B cell (primary cell): ENCODE results near the gene ASAP3. TPM values are rescaled to one million over a fixed set of nuclear protein-coding genes. Genes with fewer than 3 reads are reported as not detected.

Source experiments
- ATAC-seq: fragments of 200-7000 bp; cut with Tn5 transposase; one replicate; pipeline ENCODE4 v1.10.0; 2021; ENCODE audit warnings: low read depth, mild to moderate bottlenecking, moderate number of reproducible peaks, moderate library complexity
- CTCF ChIA-PET: fragments of 350-600 bp; sonication (Branson Sonifier 250); formaldehyde crosslinking; loops from one replicate; lab custom pipeline; 2021; ENCODE audit warnings: antibody characterized with exemption, inconsistent platforms; lab: Charles Lee
- POLR2A ChIA-PET: fragments of 350-600 bp; sonication (Branson Sonifier 250); formaldehyde crosslinking; loops from one replicate; lab custom pipeline; 2021; ENCODE audit warnings: antibody characterized with exemption; lab: Charles Lee
- DNase-seq: peaks from one replicate; pipeline ENCODE4 v3.0.0; 2013
- H2AFZ ChIP-seq: 2 replicates; pipeline ENCODE4 v1.6.1; 2012; ENCODE audit warnings: mild to moderate bottlenecking, low read depth, low read length; ENCODE audit not compliant: insufficient read depth, poor library complexity, severe bottlenecking
- H3K27ac ChIP-seq, 2 donors: 1 replicate in 1 of 2; 2 replicates in 1 of 2; pipeline ENCODE4 v1.5.1; 2012 to 2013; ENCODE audit warnings: low read length in 2 of 2, mild to moderate bottlenecking in 2 of 2, moderate library complexity in 1 of 2
- H3K27me3 ChIP-seq, 4 experiments: fragments of 200-600 bp in 1 of 4; sonication (generic) in 1 of 4; replicated peaks in 1 of 4; 1 replicate in 2 of 4; 2 replicates in 2 of 4; pipeline versions ENCODE4 v1.6.1 to v1.7.0; 2013 to 2016; ENCODE audit warnings: low read length in 3 of 4, mild to moderate bottlenecking in 2 of 4, mixed read lengths in 1 of 4, moderate library complexity in 1 of 4; ENCODE audit not compliant: insufficient read depth in 4 of 4, control insufficient read depth in 3 of 4; ENCODE audit errors: control extremely low read depth in 1 of 4
- H3K36me3 ChIP-seq, 2 experiments: replicated peaks in 1 of 2; 1 replicate in 1 of 2; 2 replicates in 1 of 2; pipeline versions ENCODE4 v1.6.1 to v1.7.1; 2013; ENCODE audit warnings: low read length in 1 of 2; ENCODE audit not compliant: insufficient read depth in 2 of 2, control insufficient read depth in 1 of 2; ENCODE audit errors: control extremely low read depth in 1 of 2, extremely low read depth in 1 of 2
- H3K4me1 ChIP-seq, 2 donors: fragments of 200-600 bp in 1 of 2; sonication (generic) in 1 of 2; 1 replicate in 1 of 2; 2 replicates in 1 of 2; pipeline versions ENCODE4 v1.5.1 to v1.6.1; 2013 to 2017; ENCODE audit warnings: low read length in 2 of 2; ENCODE audit not compliant: control insufficient read depth in 2 of 2, insufficient read depth in 2 of 2
- H3K4me2 ChIP-seq: replicated peaks from 2 replicates; pipeline ENCODE3; 2012; ENCODE audit warnings: mild to moderate bottlenecking, low read depth, low read length; ENCODE audit not compliant: poor library complexity, severe bottlenecking
- H3K4me3 ChIP-seq, 5 experiments: fragments of 200-600 bp in 1 of 5; sonication (generic) in 1 of 5; 1 replicate in 3 of 5; 2 replicates in 2 of 5; pipeline versions ENCODE4 v1.5.1 to v1.7.0; 2011 to 2016; ENCODE audit warnings: low read length in 4 of 5, mild to moderate bottlenecking in 4 of 5, low read depth in 2 of 5, control low read depth in 1 of 5, moderate library complexity in 1 of 5; ENCODE audit not compliant: insufficient read depth in 1 of 5; ENCODE audit errors: control extremely low read depth in 1 of 5, extremely low read depth in 1 of 5
- H3K79me2 ChIP-seq: fragments of 200-600 bp; sonication (generic); one replicate; pipeline ENCODE4 v1.6.0; 2016; ENCODE audit warnings: low read length; ENCODE audit not compliant: control insufficient read depth, insufficient read depth
- H3K9ac ChIP-seq: fragments of 200-600 bp; sonication (generic); 2 replicates; pipeline ENCODE4 v1.6.1; 2017; ENCODE audit warnings: mild to moderate bottlenecking, low read length, moderate library complexity
- H3K9me3 ChIP-seq, 3 donors: one replicate each; pipeline versions ENCODE4 v1.6.1 to v1.7.1; 2013; ENCODE audit warnings: low read length in 2 of 3; ENCODE audit not compliant: control insufficient read depth in 2 of 3, insufficient read depth in 1 of 3; ENCODE audit errors: control extremely low read depth in 1 of 3
- H4K20me1 ChIP-seq: 2 replicates; pipeline ENCODE4 v1.6.0; 2012; ENCODE audit warnings: mild to moderate bottlenecking, low read length; ENCODE audit not compliant: insufficient read depth, control insufficient read depth, poor library complexity, severe bottlenecking
- H3K27ac Mint-ChIP-seq: one replicate; pipeline ENCODE4 v1.8.0; 2021; ENCODE audit warnings: mixed read lengths
- H3K27me3 Mint-ChIP-seq: one replicate; pipeline ENCODE4 v1.8.0; 2021; ENCODE audit warnings: mixed read lengths
- H3K4me1 Mint-ChIP-seq: one replicate; pipeline ENCODE4 v1.8.0; 2021; ENCODE audit warnings: mixed read lengths
- H3K4me3 Mint-ChIP-seq: one replicate; pipeline ENCODE4 v1.8.0; 2021; ENCODE audit warnings: mixed read lengths
- H3K9me3 Mint-ChIP-seq: one replicate; pipeline ENCODE4 v1.8.0; 2022; ENCODE audit warnings: mixed read lengths; ENCODE audit not compliant: insufficient read depth
- CTCF ChIP-seq: fragments of 200-600 bp; IDR thresholded peaks from one replicate; pipeline ENCODE4 v1.8.0; 2022; ENCODE audit warnings: antibody characterized with exemption, mild to moderate bottlenecking
- EZH2 ChIP-seq: IDR thresholded peaks from 2 replicates; pipeline ENCODE4 v1.6.1; 2012; ENCODE audit warnings: borderline replicate concordance, low read depth, mild to moderate bottlenecking, moderate library complexity, low read length; ENCODE audit not compliant: insufficient read depth, poor library complexity, severe bottlenecking
- WGBS: methylation state at CpG from one replicate; pipeline ENCODE4 v1.1.5; 2013; ENCODE audit warnings: missing lambda C conversion rate; ENCODE audit not compliant: insufficient coverage; 5-methylcytosine and 5-hydroxymethylcytosine counted together
- intact Hi-C: fragments of 100-400 bp; cut with micrococcal nuclease; formaldehyde crosslinking; loops from one replicate; pipeline ENCODE4 v1.10.0; 2022
- polyA plus RNA-seq: library from polyadenylated mRNA; depleted of rRNA; stranded (reverse); fragments of >200 nt; gene quantifications from 2 replicates; pipeline ENCODE4 v1.2.3, GENCODE V29; 2012
- total RNA-seq, 2 donors: library from RNA; stranded (reverse); fragments of 120-200 nt in 1 of 2; gene quantifications; 1 replicate in 1 of 2; 2 replicates in 1 of 2; pipeline versions ENCODE4 v1.2.3 to v1.2.4, GENCODE V29; 2013 to 2022

Gene ASAP3
- total and polyA plus RNA-seq, 2 donors (not counting 1 experiment from before 2014, with no cell fraction given), result 2.9 to 11.0 TPM

GRCh38 chr1:23419180-23419579, 64.8 kb downstream of the ASAP3 start:
- no peak for ATAC-seq
- H2AFZ ChIP-seq, result no peak overlapping the region
- WGBS, result 85% methylated on average over 3 of the region's 6 CpGs
- no peaks in the 10 kb centered on the region for H3K36me3 ChIP-seq
- H3K27me3 Mint-ChIP-seq, result peaks cover 29% of the 10 kb centered on the region
- H3K9ac ChIP-seq, result no peak overlapping the region
- no peak overlapping the region for H3K4me2 ChIP-seq
- intact Hi-C loops, result no loop called here
- DNase-seq, result no peak
- H3K9me3 ChIP-seq, result no peaks in the 10 kb centered on the region
- H3K4me3 ChIP-seq, result no peak overlapping the region
- no peaks in the 10 kb centered on the region for H3K9me3 Mint-ChIP-seq
- peaks cover 17% of the 10 kb centered on the region for H3K4me1 Mint-ChIP-seq
- peaks cover 11 to 17% of the 10 kb centered on the region in 2 donors for H3K4me1 ChIP-seq
- CTCF ChIA-PET, result no interaction called here
- H3K79me2 ChIP-seq, result no peaks in the 10 kb centered on the region
- no peak overlapping the region for H3K27ac ChIP-seq
- H3K4me3 Mint-ChIP-seq, result no peak overlapping the region
- H4K20me1 ChIP-seq, result no peaks in the 10 kb centered on the region
- POLR2A ChIA-PET, result no interaction called here
- TF ChIP-seq EZH2 (no peak), CTCF (no peak)
- H3K27ac Mint-ChIP-seq, result no peak overlapping the region
- peaks cover 0 to 25% (median 11%) of the 10 kb centered on the region in 4 experiments for H3K27me3 ChIP-seq

DNA sequence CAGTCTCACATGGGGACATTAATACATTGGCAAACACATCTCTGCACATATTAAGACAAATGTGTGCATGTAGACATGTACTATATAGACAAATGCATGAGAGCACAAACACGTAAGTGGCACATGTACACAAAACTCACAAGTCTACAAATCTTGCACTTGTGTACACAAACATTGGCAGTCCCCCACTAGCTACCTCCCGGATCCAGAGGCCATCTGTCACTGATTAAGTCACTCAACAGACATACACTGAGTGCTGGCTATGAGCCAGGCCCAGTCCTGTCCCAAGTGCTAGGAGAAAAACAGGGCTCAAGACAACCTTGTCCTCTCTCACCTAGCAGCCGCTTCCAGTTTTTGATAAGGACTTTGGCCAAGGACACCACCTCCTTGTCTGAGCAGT, 66.4 kb downstream of the ASAP3 start:
- H3K4me3 Mint-ChIP-seq, result no peak overlapping the region
- H3K27ac ChIP-seq, result no peak overlapping the region
- no peaks in the 10 kb centered on the region for H3K36me3 ChIP-seq
- no peak overlapping the region for H3K4me3 ChIP-seq
- H3K27ac Mint-ChIP-seq, result no peak overlapping the region
- no peak for TF ChIP-seq CTCF
- intact Hi-C loops, result no loop called here
- H3K27me3 Mint-ChIP-seq, result peaks cover 19% of the 10 kb centered on the region
- peaks cover 3 to 5% of the 10 kb centered on the region in 2 donors for H3K4me1 ChIP-seq
- POLR2A ChIA-PET, result no interaction called here
- H4K20me1 ChIP-seq, result no peaks in the 10 kb centered on the region
- no peaks in the 10 kb centered on the region for H3K9me3 ChIP-seq
- H3K27me3 ChIP-seq, result peaks cover 0 to 11% (median 4%) of the 10 kb centered on the region in 4 experiments
- no peak overlapping the region for H2AFZ ChIP-seq
- CTCF ChIA-PET, result no interaction called here
- H3K4me1 Mint-ChIP-seq, result peaks cover 5% of the 10 kb centered on the region
- no peak overlapping the region for H3K4me2 ChIP-seq
- 100% methylated on average over 2 of the region's 3 CpGs for WGBS
- ATAC-seq, result no peak
- H3K79me2 ChIP-seq, result no peaks in the 10 kb centered on the region
- no peak for DNase-seq
- no peak overlapping the region for H3K9ac ChIP-seq
- no peaks in the 10 kb centered on the region for H3K9me3 Mint-ChIP-seq
